ENCODE data around the gene TIMM17A.

The TIMM17A gene

GRCh38 chr1:201964261-201964660 is 9.0 kb downstream of the TIMM17A start:
- no peak for TF ChIP-seq POLR2AphosphoS5 (IDR thresholded peaks at IDR 0.05; ENCODE audit: low read depth, low read length)
- no peak for TF ChIP-seq POLR2A (IDR thresholded peaks at IDR 0.05; ENCODE audit: low read depth, low read length)
- TF ChIP-seq TAF1 (IDR thresholded peaks at IDR 0.05; ENCODE audit: borderline replicate concordance, low read depth, low read length) = no peak
- DNase-seq (ENCODE audit: insufficient read length) = no peak
- no peak for FAIRE-seq

GRCh38 chr1:201966171-201966570 is 10.9 kb downstream of the TIMM17A start:
- no peak for FAIRE-seq

GRCh38 chr1:201968202-201968925 is 13.1 kb downstream of the TIMM17A start:
- FAIRE-seq (no peak), DNase-seq (ENCODE audit: insufficient read length) (no peak)
- no peak for TF ChIP-seq TAF1 (IDR thresholded peaks at IDR 0.05; ENCODE audit: borderline replicate concordance, low read depth, low read length)
- no peak for TF ChIP-seq POLR2AphosphoS5 (IDR thresholded peaks at IDR 0.05; ENCODE audit: low read depth, low read length)
- TF ChIP-seq POLR2A (IDR thresholded peaks at IDR 0.05; ENCODE audit: low read depth, low read length) = no peak

More at GRCh38 chr1:201966171-201966570, 10.9 kb downstream of the TIMM17A start:
- DNase-seq (ENCODE audit: insufficient read length) = no peak
- TF ChIP-seq POLR2A (IDR thresholded peaks at IDR 0.05; ENCODE audit: low read depth, low read length) (no peak), POLR2AphosphoS5 (IDR thresholded peaks at IDR 0.05; ENCODE audit: low read depth, low read length) (no peak), TAF1 (IDR thresholded peaks at IDR 0.05; ENCODE audit: borderline replicate concordance, low read depth, low read length) (no peak)

- FAIRE-seq (no peak), DNase-seq (ENCODE audit: insufficient read length) (no peak)
- TF ChIP-seq POLR2A (IDR thresholded peaks at IDR 0.05; ENCODE audit: low read depth, low read length) (peak; percentile 53; the same call in 1 of the 2 replicates), TAF1 (IDR thresholded peaks at IDR 0.05; ENCODE audit: borderline replicate concordance, low read depth, low read length) (no peak), POLR2AphosphoS5 (IDR thresholded peaks at IDR 0.05; ENCODE audit: low read depth, low read length) (no peak; the same call in 1 of the 2 replicates)
These were observed 15.2 kb downstream of the TIMM17A start for GRCh38 chr1:201970334-201971159.

- DNase-seq (ENCODE audit: insufficient read length) (peak; percentile 81), FAIRE-seq (peak; percentile 90)
- TF ChIP-seq TAF1 (IDR thresholded peaks at IDR 0.05; ENCODE audit: borderline replicate concordance, low read depth, low read length) = no peak
- TF ChIP-seq POLR2AphosphoS5 (IDR thresholded peaks at IDR 0.05; ENCODE audit: low read depth, low read length) = no peak
- TF ChIP-seq POLR2A (IDR thresholded peaks at IDR 0.05; ENCODE audit: low read depth, low read length) = no peak
These were observed 26.8 kb downstream of the TIMM17A start for GRCh38 chr1:201982082-201982622.

- DNase-seq (ENCODE audit: insufficient read length) (peak; percentile 60), FAIRE-seq (no peak)
These were observed 27.5 kb downstream of the TIMM17A start, which contains the start of gene RNPEP for GRCh38 chr1:201982623-201983379. RNPEP (plus strand) TSS chr1:201982648; CDS start chr1:201982667, 19 bp downstream.

GRCh38 chr1:201983380-201983805 is 28.1 kb downstream of the TIMM17A start:
- no peak for DNase-seq (ENCODE audit: insufficient read length)
- peak; percentile 50 for FAIRE-seq
- TF ChIP-seq TAF1 (IDR thresholded peaks at IDR 0.05; ENCODE audit: borderline replicate concordance, low read depth, low read length) (no peak), POLR2A (IDR thresholded peaks at IDR 0.05; ENCODE audit: low read depth, low read length) (no peak), POLR2AphosphoS5 (IDR thresholded peaks at IDR 0.05; ENCODE audit: low read depth, low read length) (no peak)

More at GRCh38 chr1:201982623-201983379, 27.5 kb downstream of the TIMM17A start, which contains the start of gene RNPEP:
- TF ChIP-seq POLR2A (IDR thresholded peaks at IDR 0.05; ENCODE audit: low read depth, low read length) (peak; percentile 54; the same call in 1 of the 2 replicates), TAF1 (IDR thresholded peaks at IDR 0.05; ENCODE audit: borderline replicate concordance, low read depth, low read length) (peak; percentile 45; the same call in 1 of the 2 replicates), POLR2AphosphoS5 (IDR thresholded peaks at IDR 0.05; ENCODE audit: low read depth, low read length) (peak; percentile 30; the same call in 1 of the 2 replicates)

- TF ChIP-seq POLR2AphosphoS5 (IDR thresholded peaks at IDR 0.05; ENCODE audit: low read depth, low read length) (no peak), POLR2A (IDR thresholded peaks at IDR 0.05; ENCODE audit: low read depth, low read length) (no peak), TAF1 (IDR thresholded peaks at IDR 0.05; ENCODE audit: borderline replicate concordance, low read depth, low read length) (no peak)
- FAIRE-seq = no peak
- no peak for DNase-seq (ENCODE audit: insufficient read length)
These were observed 29.1 kb downstream of the TIMM17A start for GRCh38 chr1:201984446-201984845.

- FAIRE-seq = no peak
- TF ChIP-seq TAF1 (IDR thresholded peaks at IDR 0.05; ENCODE audit: borderline replicate concordance, low read depth, low read length) = no peak
- no peak for TF ChIP-seq POLR2A (IDR thresholded peaks at IDR 0.05; ENCODE audit: low read depth, low read length)
- no peak for TF ChIP-seq POLR2AphosphoS5 (IDR thresholded peaks at IDR 0.05; ENCODE audit: low read depth, low read length)
- DNase-seq (ENCODE audit: insufficient read length) = no peak
These were observed 30.1 kb downstream of the TIMM17A start for GRCh38 chr1:201985355-201985754.

- DNase-seq (ENCODE audit: insufficient read length) (no peak), FAIRE-seq (no peak)
- TF ChIP-seq POLR2AphosphoS5 (IDR thresholded peaks at IDR 0.05; ENCODE audit: low read depth, low read length) = no peak
- TF ChIP-seq POLR2A (IDR thresholded peaks at IDR 0.05; ENCODE audit: low read depth, low read length) = no peak
- no peak for TF ChIP-seq TAF1 (IDR thresholded peaks at IDR 0.05; ENCODE audit: borderline replicate concordance, low read depth, low read length)
These were observed 33.3 kb downstream of the TIMM17A start for GRCh38 chr1:201988601-201989000.
